ENCODE measurements around the gene CLCNKB.

CLCNKB gene

GRCh38 chr1:16006552-16007485, 36.8 kb upstream of the CLCNKB start:
- Histone ChIP-seq H3K36me3 (ENCODE audit: control insufficient read depth, insufficient read depth, low read length) (no peaks in the 10 kb centered on the region), H3K27ac (ENCODE audit: insufficient read depth, low read depth, low read length, poor library complexity, severe bottlenecking) (no peak overlapping the region), H3K9me3 (ENCODE audit: control insufficient read depth, low read length) (no peaks in the 10 kb centered on the region), H3K4me3 (ENCODE audit: insufficient read depth, low read depth, low read length) (no peak overlapping the region), H3K27me3 (ENCODE audit: control insufficient read depth, insufficient read depth, low read length, poor library complexity, severe bottlenecking) (peaks cover 70% of the 10 kb centered on the region), H3K4me1 (ENCODE audit: control insufficient read depth, insufficient read depth, low read length) (peaks cover 4% of the 10 kb centered on the region)
- 73 to 78% methylated on average over 9 of the region's 9 CpGs for WGBS, 2 experiments

- H3K36me3 ChIP-seq (ENCODE audit: control insufficient read depth, insufficient read depth, low read length): no peaks in the 10 kb centered on the region
- no peak overlapping the region for H3K27ac ChIP-seq (ENCODE audit: insufficient read depth, low read depth, low read length, poor library complexity, severe bottlenecking)
- H3K27me3 ChIP-seq (ENCODE audit: control insufficient read depth, insufficient read depth, low read length, poor library complexity, severe bottlenecking): peaks cover 70% of the 10 kb centered on the region
- H3K9me3 ChIP-seq (ENCODE audit: control insufficient read depth, low read length): no peaks in the 10 kb centered on the region
- H3K4me1 ChIP-seq (ENCODE audit: control insufficient read depth, insufficient read depth, low read length): peaks cover 7% of the 10 kb centered on the region
- 85 to 86% methylated on average over 6 of the region's 6 CpGs for WGBS, 2 experiments
- H3K4me3 ChIP-seq (ENCODE audit: insufficient read depth, low read depth, low read length): no peak overlapping the region
Measured at GRCh38 chr1:16007671-16008341, 35.8 kb upstream of the CLCNKB start.

GRCh38 chr1:16009030-16009460, 34.5 kb upstream of the CLCNKB start:
- WGBS, 2 experiments: 1 to 3% methylated on average over 4 of the region's 4 CpGs
- Histone ChIP-seq H3K36me3 (ENCODE audit: control insufficient read depth, insufficient read depth, low read length) (no peaks in the 10 kb centered on the region), H3K27me3 (ENCODE audit: control insufficient read depth, insufficient read depth, low read length, poor library complexity, severe bottlenecking) (peaks cover 71% of the 10 kb centered on the region), H3K4me3 (ENCODE audit: insufficient read depth, low read depth, low read length) (no peak overlapping the region), H3K4me1 (ENCODE audit: control insufficient read depth, insufficient read depth, low read length) (peaks cover 8% of the 10 kb centered on the region), H3K9me3 (ENCODE audit: control insufficient read depth, low read length) (no peaks in the 10 kb centered on the region), H3K27ac (ENCODE audit: insufficient read depth, low read depth, low read length, poor library complexity, severe bottlenecking) (no peak overlapping the region)

DNA sequence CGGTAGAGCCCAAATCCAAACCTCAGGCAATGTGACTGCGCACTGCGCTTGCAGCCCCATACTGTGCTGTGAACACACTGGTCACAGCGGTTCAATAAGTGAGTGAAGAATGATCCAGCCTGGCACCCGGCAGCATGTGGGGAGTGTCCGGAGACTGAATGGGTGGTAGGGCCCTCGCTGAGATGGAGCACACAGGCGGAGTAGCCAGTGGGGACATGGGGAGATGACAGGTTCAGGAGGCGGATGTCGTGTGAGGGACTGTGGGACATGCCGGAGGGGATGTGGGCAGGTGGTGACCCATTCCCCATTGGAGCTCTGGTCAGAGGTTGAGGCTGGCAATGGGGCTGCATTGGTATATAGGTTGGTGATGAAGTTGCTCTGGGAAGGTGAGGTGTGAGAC, 33.9 kb upstream of the CLCNKB start:
- Histone ChIP-seq H3K4me1 (ENCODE audit: control insufficient read depth, insufficient read depth, low read length) (peaks cover 8% of the 10 kb centered on the region), H3K36me3 (ENCODE audit: control insufficient read depth, insufficient read depth, low read length) (no peaks in the 10 kb centered on the region), H3K27me3 (ENCODE audit: control insufficient read depth, insufficient read depth, low read length, poor library complexity, severe bottlenecking) (peaks cover 71% of the 10 kb centered on the region), H3K4me3 (ENCODE audit: insufficient read depth, low read depth, low read length) (no peak overlapping the region), H3K9me3 (ENCODE audit: control insufficient read depth, low read length) (no peaks in the 10 kb centered on the region), H3K27ac (ENCODE audit: insufficient read depth, low read depth, low read length, poor library complexity, severe bottlenecking) (no peak overlapping the region)
- 92 to 95% methylated on average over 11 of the region's 11 CpGs for WGBS, 2 experiments

DNA sequence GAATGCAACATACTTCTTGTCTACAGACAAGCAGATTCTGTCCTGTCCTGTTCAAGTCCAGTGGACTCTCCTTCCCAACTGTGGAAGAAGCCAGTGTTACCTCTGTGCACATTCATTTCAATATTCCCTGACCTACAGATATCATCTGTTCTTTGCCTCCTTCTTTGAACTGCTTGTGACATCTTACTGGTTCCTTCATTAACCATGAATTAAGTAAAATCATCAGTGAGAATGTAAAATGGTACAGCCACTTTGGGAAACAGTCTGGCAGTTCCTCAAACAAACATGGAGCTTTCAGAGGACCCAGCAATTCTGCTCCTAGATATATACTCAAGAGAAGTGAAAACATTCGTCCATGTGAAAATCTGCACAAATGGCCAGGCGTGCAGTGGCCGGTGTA, 32.7 kb upstream of the CLCNKB start:
- Histone ChIP-seq H3K4me3 (ENCODE audit: insufficient read depth, low read depth, low read length) (no peak overlapping the region), H3K27ac (ENCODE audit: insufficient read depth, low read depth, low read length, poor library complexity, severe bottlenecking) (no peak overlapping the region), H3K27me3 (ENCODE audit: control insufficient read depth, insufficient read depth, low read length, poor library complexity, severe bottlenecking) (peaks cover 60% of the 10 kb centered on the region), H3K4me1 (ENCODE audit: control insufficient read depth, insufficient read depth, low read length) (peaks cover 8% of the 10 kb centered on the region), H3K36me3 (ENCODE audit: control insufficient read depth, insufficient read depth, low read length) (no peaks in the 10 kb centered on the region), H3K9me3 (ENCODE audit: control insufficient read depth, low read length) (no peaks in the 10 kb centered on the region)
- WGBS, 2 experiments: 91 to 94% methylated on average over 3 of the region's 3 CpGs

- Histone ChIP-seq H3K4me1 (ENCODE audit: control insufficient read depth, insufficient read depth, low read length) (peaks cover 8% of the 10 kb centered on the region), H3K27ac (ENCODE audit: insufficient read depth, low read depth, low read length, poor library complexity, severe bottlenecking) (no peak overlapping the region), H3K27me3 (ENCODE audit: control insufficient read depth, insufficient read depth, low read length, poor library complexity, severe bottlenecking) (peaks cover 47% of the 10 kb centered on the region), H3K9me3 (ENCODE audit: control insufficient read depth, low read length) (no peaks in the 10 kb centered on the region), H3K4me3 (ENCODE audit: insufficient read depth, low read depth, low read length) (no peak overlapping the region), H3K36me3 (ENCODE audit: control insufficient read depth, insufficient read depth, low read length) (no peaks in the 10 kb centered on the region)
- WGBS, 2 experiments: 89 to 93% methylated on average over 11 of the region's 11 CpGs
Measured at GRCh38 chr1:16011936-16012589, 31.5 kb upstream of the CLCNKB start.

GRCh38 chr1:16012590-16013219, 30.9 kb upstream of the CLCNKB start:
- Histone ChIP-seq H3K9me3 (ENCODE audit: control insufficient read depth, low read length) (no peaks in the 10 kb centered on the region), H3K4me1 (ENCODE audit: control insufficient read depth, insufficient read depth, low read length) (peaks cover 12% of the 10 kb centered on the region), H3K27me3 (ENCODE audit: control insufficient read depth, insufficient read depth, low read length, poor library complexity, severe bottlenecking) (peaks cover 42% of the 10 kb centered on the region), H3K4me3 (ENCODE audit: insufficient read depth, low read depth, low read length) (peak overlapping the region; percentile 25), H3K27ac (ENCODE audit: insufficient read depth, low read depth, low read length, poor library complexity, severe bottlenecking) (no peak overlapping the region), H3K36me3 (ENCODE audit: control insufficient read depth, insufficient read depth, low read length) (no peaks in the 10 kb centered on the region)
- WGBS, 2 experiments: 5 to 6% methylated on average over 36 of the region's 36 CpGs

- peaks cover 39% of the 10 kb centered on the region for H3K27me3 ChIP-seq (ENCODE audit: control insufficient read depth, insufficient read depth, low read length, poor library complexity, severe bottlenecking)
- H3K4me1 ChIP-seq (ENCODE audit: control insufficient read depth, insufficient read depth, low read length): peaks cover 19% of the 10 kb centered on the region
- no peak overlapping the region for H3K27ac ChIP-seq (ENCODE audit: insufficient read depth, low read depth, low read length, poor library complexity, severe bottlenecking)
- H3K9me3 ChIP-seq (ENCODE audit: control insufficient read depth, low read length): no peaks in the 10 kb centered on the region
- 27 to 28% methylated on average over 26 to 28 of the region's 28 CpGs for WGBS, 2 experiments
- peak overlapping the region; percentile 25 for H3K4me3 ChIP-seq (ENCODE audit: insufficient read depth, low read depth, low read length)
- H3K36me3 ChIP-seq (ENCODE audit: control insufficient read depth, insufficient read depth, low read length): no peaks in the 10 kb centered on the region
Measured at GRCh38 chr1:16013220-16013907, 30.2 kb upstream of the CLCNKB start.

DNA sequence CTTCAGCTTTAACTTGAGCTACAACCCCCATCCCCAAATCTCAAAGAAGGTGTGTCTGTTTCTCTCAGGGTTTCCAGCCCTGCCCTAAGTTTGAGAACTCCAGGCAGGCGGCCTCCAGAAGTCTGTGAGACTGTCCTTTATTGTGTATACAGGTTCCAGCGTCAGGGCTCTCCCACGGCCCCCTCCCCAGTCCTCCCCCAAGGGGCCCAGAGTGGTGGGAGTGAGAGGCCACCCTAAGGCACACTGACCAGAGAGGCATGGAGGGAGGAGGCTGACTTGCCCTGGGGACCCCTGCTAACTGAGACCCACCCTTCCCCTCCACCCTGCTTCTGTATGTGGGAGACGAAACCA, 29.7 kb upstream of the CLCNKB start:
- no peak overlapping the region for H3K4me3 ChIP-seq (ENCODE audit: insufficient read depth, low read depth, low read length)
- H3K4me1 ChIP-seq (ENCODE audit: control insufficient read depth, insufficient read depth, low read length): peaks cover 24% of the 10 kb centered on the region
- peaks cover 39% of the 10 kb centered on the region for H3K27me3 ChIP-seq (ENCODE audit: control insufficient read depth, insufficient read depth, low read length, poor library complexity, severe bottlenecking)
- no peak overlapping the region for H3K27ac ChIP-seq (ENCODE audit: insufficient read depth, low read depth, low read length, poor library complexity, severe bottlenecking)
- H3K36me3 ChIP-seq (ENCODE audit: control insufficient read depth, insufficient read depth, low read length): no peaks in the 10 kb centered on the region
- no peaks in the 10 kb centered on the region for H3K9me3 ChIP-seq (ENCODE audit: control insufficient read depth, low read length)
- 62 to 76% methylated on average over 3 to 4 of the region's 4 CpGs for WGBS, 2 experiments

Measured in ectodermal cell (in vitro differentiated cells).